C1 segment of cervical spinal cord (tissue), 14 donors: ENCODE results near the gene NEU1.
"Not testable (repeated sequence)": the region's sequence is repeated elsewhere in the genome, so short reads cannot be mapped to it uniquely, and the experiment has no call there.

ENCODE experiments used
- DNase-seq, 14 donors: peaks; one replicate each; lab custom pipeline; 2025; lab: John Stamatoyannopoulos, UW

Gene NEU1

DNA sequence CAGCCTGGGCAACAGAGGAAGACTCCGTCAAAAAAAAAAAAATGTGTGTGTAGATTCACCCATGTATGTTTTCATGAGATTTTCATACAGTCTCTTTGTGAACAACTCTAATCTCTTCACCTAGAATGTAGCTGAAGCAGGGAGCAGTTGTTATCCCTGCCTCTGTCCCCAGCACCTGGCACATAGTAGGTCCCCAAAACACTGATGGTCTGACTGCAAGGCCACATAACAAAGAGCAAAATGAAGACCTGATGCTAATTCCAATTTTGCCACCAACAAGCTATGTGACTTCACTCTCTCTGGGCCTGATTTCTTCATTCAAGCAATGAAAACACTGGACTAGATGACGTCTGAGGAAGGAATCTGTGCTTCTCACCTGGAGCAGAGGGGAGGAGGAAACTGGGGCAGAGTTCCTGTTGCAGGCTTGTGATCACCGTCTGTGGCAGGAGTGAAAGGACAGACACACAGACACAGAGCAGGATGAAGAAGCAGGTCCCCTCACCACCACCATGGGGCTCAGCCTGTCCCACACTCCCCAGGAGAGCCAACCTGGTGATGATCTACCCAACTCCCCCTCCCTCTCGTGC, 11.6 kb upstream of the NEU1 start:
- DNase-seq, result no peak

- no peak for DNase-seq
Measured at GRCh38 chr6:31871046-31871659, 8.5 kb upstream of the NEU1 start.

DNA sequence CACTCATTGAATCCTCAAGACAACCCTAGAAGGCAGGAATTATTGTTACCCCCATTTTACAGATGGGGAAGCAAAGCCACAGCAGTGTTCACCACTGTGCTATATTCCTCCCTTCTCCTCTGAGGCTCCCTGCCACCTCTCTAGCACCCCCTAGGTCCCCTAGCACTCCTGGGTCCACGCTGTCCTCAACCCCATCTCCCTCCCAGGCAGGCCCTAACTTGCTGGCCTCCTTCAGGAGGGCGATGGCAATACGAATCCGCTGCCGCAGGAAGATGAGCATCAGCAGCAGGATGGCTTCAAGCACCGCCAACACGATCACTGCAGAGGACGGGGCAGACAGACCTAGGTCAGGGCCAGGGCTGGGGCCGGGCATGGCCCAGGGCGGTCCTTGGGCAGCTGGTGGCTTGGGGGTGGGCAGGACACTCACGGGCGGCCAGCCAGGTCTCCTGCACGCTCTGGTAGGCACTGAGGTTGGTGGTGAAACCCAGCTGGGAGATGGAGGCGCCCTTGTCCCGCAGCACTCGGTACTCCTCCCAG, 7.8 kb upstream of the NEU1 start:
- DNase-seq, result no peak

DNA sequence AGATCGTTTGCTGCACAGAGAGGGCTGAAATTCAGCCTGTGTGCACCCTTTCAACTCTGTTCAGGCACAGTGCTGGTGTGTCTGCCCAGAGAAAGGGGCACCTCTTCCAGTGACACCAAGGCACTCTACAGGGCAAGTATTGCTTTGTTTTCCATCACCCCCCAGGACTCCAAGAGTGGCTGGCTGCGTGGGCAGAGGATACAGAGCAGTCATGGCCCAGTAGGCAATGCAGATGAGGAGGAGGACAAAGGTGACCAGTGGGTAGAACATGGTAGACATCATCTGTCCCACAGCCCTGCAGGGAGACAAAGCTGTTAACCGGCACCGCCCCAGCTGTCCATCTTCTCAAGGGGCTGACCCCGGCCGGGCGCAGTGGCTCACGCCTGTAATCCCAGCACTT, 6.7 kb upstream of the NEU1 start:
- DNase-seq, result no peak

DNA sequence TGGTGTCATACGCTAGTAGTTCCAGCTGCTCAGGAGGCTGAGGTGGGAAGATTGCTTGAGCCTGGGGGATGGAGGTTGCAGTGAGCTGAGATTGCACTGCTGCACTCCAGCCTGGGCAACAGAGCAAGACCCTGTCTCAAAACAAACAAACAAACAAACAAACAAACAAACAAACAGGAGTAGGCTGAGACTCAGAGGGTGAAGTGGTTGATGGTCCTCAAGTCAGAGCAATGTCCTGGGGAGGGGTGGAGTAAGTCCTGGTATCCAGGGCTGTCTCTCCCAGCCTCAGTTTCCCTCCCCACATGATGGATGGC, 6.0 kb upstream of the NEU1 start:
- DNase-seq, result not testable (repeated sequence)

DNA sequence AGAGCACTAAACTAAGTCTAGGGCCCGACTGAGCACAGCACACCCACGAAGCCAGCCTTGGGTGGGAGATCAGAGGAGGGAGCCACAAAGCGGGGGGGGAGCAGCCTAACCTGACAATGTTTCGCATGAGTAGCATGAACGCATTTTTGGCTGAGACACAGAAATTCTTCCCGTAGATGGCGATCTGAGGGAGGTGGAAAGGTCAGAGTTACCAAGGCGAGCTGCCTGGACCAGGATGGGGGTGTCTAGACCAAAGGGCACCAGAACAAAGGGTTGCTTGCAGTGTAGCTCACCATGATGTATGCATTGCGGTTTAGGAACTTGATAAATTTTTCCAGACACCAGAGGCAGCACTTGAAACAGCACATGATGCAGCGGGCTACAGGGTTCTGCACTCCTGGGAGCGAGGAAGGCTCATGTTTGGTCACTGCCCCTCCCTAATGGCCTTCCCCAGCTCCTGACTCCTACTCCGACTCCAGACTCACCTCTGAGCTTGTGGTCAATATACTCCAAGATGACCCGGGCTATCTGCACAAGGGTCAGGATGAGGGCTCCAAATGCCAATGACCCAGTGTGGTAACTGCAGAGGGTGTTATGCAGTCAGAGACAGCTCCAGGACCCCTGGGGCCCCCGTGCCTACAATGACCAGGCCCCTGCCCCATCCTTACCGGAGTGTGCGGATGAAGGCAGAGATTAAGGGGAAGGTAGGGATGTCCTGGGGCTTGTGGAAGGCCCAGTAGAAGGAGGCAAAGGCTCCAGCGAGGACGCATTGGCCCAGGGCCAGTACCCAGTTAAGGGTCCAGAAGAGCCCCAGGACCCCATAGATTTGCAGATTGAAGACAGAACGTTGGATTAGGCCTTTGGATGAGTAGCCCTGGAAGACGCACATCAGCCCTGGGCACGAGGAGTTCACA, 2.8 kb upstream of the NEU1 start:
- no peak for DNase-seq

DNA sequence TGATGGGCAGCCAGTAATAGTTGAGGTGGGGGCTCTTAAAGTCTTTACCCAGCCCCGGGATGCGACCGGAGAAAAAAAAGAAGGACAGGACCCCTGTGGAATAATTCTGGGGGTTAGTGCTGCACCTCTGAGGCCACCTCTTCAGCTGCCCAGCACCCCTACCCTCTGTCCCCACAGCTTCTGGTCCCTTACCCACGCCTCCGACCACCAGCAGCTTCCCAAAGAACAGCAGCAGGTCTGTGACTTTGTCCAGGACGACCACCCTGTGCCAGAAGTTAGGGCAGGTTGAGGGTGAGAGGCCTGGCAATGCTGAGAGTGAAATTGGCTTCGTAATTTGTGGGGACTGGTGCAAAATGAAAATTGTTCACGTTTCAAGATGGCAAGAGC, 2.2 kb upstream of the NEU1 start:
- no peak for DNase-seq

GRCh38 chr6:31864123-31864562, 1.5 kb upstream of the NEU1 start:
- not testable (repeated sequence) for DNase-seq

DNA sequence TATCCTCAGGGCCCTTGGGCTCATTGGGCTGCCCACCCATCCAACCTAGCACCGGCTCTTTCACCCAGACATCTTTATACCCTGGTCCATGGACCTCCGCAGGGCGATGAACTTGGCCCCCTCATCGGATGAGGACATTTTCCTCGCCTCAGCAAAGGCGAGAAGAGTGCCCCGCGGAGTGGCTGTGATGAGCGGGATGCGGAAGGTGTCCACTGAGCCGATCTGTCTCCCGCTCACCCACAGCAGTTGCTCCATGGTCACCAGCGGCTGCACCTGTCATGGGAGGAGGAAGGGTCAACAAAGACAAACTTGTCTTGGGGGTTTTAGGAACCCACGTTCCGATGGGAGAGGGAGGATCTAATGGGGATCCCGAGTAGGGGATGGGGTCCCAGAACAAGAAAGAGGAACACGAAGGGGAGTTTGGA, 690 bp downstream of the NEU1 start:
- peak in 1 of 14 donors; percentile 31 for DNase-seq

DNA sequence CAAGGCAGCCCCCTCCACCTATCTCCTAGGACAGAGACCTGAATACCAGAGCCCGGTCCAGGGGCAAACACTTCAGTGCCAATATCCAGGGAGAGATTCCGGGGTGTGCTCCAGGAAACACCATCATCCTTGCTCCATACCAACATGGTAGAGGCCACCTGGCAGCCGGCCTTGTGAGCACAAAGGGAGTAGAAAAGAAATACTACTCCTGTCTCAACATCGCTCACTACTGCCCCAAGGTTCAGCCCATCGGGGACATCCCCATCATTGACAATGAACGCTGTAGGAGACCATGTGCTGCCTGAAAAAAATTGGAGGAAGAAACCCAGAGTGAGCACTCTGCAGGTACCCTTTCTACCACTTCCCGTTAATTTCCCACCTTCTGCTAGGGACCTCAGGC, 1.5 kb downstream of the NEU1 start:
- no peak for DNase-seq

DNA sequence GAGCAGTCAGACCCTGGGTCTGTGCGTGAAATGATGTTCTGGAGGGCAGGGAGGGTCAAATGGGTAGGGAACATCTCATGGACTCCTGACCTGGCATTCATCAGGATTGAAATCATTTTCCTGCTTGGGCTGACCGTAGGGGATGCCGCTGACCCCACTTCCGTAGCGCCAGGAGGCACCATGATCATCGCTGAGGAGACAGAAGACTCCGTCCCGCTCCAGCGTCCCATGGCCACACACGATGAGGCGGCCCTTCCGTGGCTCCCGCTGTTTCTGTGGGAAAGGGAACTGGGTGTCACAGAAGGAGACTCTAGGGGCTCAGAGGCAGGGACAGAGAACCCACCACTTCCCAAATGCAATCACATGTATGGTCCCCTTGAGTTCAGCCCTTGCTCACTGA, 2.3 kb downstream of the NEU1 start:
- DNase-seq, result no peak

- no peak for DNase-seq
Measured at GRCh38 chr6:31859923-31860322, 2.7 kb downstream of the NEU1 start.

GRCh38 chr6:31858707-31859106, 3.9 kb downstream of the NEU1 start:
- no peak for DNase-seq

DNA sequence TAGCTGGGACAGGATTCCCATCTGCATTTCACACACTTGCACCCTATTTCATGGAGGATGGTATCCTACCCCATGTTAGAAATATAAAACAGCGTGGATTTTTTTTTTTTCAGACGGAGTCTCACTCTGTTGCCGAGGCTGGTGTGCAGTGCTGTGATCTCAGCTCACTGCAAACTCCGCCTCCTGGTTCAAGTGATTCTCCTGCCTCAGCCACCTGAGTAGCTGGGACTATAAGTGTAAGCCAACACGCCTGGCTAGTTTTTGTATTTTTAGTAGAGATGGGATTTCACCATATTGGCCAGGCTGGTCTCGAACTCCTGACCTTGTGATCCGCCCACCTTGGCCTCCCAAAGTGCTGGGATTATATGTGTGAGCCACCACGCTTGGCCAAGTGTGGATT, 4.8 kb downstream of the NEU1 start:
- DNase-seq, result not testable (repeated sequence)

GRCh38 chr6:31851980-31852718, 10.5 kb downstream of the NEU1 start:
- DNase-seq, result not testable (repeated sequence)

- no peak for DNase-seq
Measured at GRCh38 chr6:31851485-31851832, 11.2 kb downstream of the NEU1 start.

DNA sequence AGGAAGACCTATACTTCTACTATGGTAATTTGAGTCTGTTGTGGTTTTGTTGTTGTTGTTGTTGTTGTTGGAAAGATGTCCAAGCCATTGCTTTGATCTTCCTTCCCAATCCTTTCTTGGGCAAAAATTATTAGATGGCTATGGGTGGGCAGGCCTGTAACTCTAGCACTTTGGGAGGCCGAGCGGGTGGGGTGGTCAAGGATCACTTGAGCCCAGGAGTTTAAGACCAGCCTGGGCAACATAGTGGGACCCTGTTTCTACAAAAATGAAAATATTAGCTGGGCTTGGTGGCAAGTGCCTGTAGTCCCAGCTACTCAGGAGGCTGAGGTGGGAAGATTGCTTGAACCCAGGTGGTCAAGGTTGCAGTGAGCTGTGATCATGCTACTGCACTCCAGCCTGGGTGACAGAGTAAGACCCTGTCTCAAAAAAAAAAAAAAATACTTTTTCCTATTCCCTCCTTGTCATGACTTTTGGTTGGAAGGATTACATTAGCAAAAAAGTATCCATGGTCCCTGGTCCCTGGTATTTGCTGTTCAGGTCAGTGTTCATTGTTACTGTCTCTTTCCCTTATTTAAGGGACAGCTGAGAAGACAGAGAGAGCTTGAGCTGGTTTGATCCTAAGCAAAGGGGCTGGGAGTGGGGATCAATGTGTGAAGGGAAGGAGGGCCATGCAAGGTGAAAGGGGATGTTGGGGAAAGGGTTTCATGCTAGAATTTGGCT, 11.7 kb downstream of the NEU1 start:
- DNase-seq, result no peak

GRCh38 chr6:31847276-31847978, 15.2 kb downstream of the NEU1 start:
- no peak for DNase-seq

- DNase-seq, result no peak
Measured at GRCh38 chr6:31844507-31844906, 18.1 kb downstream of the NEU1 start.

DNA sequence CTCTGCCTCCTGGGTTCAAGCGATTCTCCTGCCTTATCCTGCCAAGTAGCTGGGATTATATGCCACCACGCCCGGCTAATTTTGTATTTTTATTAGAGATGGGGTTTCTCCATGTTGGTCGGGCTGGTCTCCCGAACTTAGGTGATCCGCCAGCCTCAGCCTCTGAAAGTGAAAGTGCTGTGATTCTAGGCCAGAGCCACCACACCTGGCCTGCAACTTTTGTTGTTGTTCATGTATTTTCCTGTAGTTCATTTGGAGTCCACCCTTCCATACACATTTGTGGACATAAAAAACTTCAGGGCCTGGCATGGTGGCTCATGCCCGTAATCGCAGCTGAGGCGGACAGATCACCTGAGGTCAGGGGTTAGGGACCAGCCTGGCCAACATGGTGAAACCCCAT, 20.6 kb downstream of the NEU1 start:
- DNase-seq, result no peak

- DNase-seq, result not testable (repeated sequence)
Measured at GRCh38 chr6:31839779-31840126, 22.9 kb downstream of the NEU1 start.
